Glomerular visceral epithelial cell (primary cell): Measurements from ENCODE around the gene CAMTA1.
"Not testable (repeated sequence)": the region's sequence is repeated elsewhere in the genome, so short reads cannot be mapped to it uniquely, and the experiment has no call there.

Experiments
- DNase-seq: peaks from one replicate; pipeline ENCODE4 v3.0.0-alpha.2; 2016; ENCODE audit errors: extremely low spot score

The CAMTA1 gene

DNA sequence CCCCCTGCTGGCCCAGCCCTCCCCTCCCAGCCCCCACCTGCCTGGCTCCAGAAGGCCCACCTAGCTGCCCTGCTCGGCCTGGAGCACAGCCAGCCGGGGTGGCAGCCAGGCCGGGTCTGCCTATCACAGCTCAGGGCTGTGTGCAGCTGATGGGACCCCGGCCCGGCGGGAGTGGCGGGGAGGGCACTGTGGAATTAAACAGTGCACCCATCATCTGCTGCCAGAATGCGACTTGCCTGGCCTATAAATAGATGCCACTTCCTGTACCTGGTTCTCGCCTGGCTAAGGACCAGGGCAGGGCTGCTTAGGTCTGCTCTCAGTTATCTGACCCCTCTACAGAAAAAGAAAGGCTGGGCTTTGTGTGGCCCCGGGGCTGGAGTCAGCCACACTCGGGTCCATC is 887.6 kb downstream of the CAMTA1 start:
- no peak for DNase-seq

DNA sequence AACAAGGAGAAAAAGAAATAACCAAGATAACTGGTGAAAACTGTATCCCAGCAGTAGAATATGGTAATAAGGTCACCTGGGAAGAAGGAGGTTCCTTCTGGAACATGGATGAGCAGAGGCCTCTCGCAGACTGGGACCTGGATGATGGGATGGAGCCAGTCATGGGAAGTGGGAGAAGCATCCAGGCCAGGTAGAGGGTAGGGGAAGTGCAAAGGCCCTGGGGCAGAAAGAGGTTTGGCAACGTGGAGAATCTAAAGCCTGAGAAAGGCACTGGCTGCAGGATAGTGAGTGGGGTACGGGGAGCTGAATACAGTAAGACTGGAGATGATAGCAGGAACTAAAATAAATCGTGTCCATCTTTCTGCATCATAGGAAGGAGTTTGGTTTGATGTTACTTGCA is 889.7 kb downstream of the CAMTA1 start:
- no peak for DNase-seq

DNA sequence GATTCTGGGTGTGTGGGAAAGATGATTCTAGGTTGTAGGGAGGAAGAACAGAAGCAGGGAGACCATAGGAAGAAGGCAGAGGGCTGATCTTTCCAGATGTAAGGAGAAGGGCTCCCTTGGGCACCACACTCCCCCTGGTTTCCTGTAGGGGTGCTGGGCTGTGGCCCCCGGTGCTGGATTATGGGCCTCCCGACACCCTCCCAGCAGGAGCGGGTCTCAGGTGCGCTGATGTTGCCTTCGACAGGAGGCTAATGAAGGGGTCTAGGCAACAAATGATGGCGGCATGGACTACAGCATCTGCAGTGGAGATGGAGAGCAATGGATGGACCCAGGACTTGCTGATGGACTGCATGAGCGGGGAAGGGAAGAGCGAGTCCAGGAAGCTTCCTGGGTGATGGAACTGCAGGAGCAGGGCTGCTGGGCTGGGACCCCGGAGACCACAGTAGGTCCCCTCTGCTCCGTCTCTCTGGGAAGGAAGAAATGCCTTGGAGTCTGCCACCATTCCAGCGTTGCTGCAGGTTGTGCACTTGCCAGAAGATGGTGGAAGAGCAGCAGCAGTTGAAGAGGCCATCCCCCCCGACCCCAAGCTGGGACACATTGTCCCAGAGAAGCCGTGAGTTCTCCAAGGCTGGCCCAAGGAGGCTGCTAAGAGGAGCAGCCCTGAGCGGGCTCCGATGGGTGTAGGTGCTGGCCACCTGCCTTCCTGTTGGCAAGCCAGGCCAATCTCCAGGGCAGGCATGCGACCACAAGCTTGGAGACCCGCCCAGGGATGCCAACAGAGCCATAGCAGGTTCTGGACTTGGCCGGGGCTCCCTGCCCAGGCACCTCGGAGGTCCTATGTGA is 890.4 kb downstream of the CAMTA1 start:
- no peak for DNase-seq

GRCh38 chr1:7676274-7676945 is 891.2 kb downstream of the CAMTA1 start:
- no peak for DNase-seq

GRCh38 chr1:7677111-7677510 is 891.9 kb downstream of the CAMTA1 start:
- DNase-seq: no peak

GRCh38 chr1:7677815-7678214 is 892.6 kb downstream of the CAMTA1 start:
- DNase-seq: no peak

DNA sequence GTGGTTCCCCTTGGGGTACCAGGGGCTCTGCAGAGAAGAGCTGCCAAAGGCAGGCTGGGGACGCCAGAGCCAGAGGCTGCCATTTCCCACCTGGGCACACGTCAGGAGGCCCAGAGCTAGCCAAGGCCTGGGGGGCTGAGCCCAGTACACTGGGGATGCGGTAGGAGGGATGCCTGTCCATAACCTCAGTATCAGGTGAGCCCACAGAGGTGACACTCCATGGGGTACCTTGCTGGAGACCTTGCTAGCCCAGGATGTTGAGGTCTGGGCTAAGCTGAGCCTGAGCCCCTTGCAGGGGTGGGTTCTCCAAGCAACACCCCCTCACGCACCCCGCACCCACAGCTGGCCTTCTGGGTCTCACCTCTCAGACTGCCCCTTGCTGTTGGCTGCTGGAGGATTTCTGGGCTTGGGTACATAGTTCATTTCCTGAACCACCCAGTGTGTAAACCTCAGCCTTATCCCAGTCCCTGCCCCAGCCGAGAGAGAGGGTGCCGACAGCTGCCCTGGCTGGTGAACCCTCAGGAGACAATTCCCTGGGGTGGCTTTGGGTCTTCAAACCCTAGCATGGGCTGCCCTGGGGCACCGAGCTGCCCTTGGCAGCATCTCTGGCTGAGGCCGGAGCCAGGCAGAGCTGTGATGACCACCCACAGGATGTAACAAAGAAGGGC is 893.4 kb downstream of the CAMTA1 start:
- DNase-seq: no peak

DNA sequence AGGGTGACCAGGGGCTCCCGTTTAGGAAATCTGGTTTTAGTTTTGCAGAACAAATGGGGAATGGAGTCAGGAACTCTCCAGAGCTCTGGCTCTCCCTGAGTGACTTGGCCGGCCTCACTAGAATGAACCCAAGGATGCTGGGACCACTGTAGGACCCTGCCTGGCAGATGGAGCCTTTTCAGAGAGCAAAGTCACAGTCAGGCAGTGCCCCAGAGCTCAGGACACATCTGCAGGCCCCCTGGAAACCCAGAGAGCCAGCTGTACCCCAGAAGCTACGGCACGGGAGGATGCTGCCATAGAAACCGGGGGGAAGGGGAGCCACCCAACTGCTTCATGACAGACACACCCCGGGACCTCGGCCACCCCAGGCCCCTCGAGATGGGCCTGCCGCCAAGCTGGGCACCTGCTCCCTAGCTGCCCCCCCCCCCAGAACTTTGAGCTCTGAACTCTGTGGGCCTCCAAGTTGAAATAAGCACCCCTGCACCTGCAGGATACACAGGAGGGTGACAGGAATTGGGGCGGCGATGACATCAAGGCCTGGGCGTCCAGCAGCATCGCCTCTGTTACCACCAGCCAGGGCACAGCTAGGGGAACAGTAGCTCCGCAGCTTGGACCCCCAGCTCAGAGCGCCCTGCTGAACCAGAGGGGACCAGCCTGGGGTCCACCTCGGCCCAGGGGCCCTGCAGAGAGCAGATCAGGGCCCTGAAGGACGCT is 894.1 kb downstream of the CAMTA1 start:
- no peak for DNase-seq

GRCh38 chr1:7679873-7680206 is 894.6 kb downstream of the CAMTA1 start:
- no peak for DNase-seq

DNA sequence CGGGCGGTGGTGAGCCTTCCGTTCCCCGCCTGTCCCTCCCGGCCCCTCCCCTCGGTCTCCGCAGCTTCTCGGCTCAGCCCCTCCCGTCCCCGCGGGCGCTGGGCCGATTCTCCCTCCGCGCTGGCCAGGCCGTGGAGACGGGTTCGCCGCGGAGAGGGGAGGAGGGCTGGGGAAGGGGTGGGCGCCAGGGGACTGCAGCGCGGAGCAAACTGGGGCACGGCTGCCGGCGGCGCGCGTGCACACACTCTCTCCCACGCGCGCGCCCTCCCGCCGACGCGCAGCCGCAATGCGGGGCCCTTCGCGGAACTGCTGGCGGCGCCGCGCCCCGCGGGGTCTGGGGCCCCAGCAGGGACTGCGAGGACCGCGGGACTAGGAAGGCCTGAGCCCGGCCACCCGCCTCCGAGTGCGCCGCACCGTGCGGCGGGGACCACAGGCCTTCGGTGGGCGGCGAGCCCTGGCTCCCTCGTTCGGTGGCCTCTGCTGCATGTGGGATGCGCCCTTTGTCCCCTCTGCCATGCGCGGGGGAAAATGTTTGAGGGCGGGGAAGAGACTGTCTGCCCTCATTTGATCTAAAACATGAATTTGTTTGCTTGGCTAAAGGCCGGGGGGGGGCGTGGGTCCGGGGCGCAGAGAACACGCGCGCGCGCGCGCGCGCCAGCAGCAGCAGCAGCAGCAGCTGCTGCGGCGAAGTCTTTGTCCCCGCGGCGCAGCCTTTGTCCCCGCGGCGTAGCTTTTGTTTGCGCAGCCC is 895.1 kb downstream of the CAMTA1 start:
- DNase-seq: peak; percentile 45

DNA sequence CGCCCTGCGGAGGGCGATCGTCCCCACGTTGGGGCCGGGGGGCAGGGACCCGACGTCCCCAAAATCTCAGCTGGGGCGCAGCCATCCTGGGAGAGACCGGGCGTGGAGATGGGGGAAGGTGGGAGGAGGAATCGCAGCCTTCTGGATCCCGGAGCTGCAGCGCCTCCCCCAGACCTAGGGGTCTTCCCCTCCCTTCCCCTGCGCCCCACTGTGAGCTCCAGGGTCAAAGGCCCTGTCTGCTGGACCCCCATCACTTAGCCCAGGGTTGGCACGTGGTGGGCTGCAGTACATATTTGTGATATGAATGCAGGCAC is 895.7 kb downstream of the CAMTA1 start:
- no peak for DNase-seq

DNA sequence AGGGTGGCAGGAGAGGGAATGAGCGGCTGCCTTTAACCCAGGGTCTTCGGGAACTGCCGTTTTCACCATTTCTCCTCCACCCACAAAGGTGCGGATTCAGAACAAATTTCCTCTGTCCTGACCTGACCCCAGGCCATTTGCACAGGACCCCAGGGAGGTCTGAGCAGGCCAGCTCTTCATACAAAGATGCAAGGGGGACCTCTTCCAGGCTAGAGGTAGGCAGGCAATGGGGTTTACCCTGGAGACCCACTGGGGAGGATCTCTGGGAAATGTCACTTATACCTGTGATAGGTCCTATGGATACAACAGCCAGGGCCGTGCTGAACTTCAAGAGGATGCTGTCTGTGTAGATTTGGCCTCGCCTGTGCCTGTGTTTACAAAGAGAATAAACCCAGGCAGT is 896.1 kb downstream of the CAMTA1 start:
- no peak for DNase-seq

DNA sequence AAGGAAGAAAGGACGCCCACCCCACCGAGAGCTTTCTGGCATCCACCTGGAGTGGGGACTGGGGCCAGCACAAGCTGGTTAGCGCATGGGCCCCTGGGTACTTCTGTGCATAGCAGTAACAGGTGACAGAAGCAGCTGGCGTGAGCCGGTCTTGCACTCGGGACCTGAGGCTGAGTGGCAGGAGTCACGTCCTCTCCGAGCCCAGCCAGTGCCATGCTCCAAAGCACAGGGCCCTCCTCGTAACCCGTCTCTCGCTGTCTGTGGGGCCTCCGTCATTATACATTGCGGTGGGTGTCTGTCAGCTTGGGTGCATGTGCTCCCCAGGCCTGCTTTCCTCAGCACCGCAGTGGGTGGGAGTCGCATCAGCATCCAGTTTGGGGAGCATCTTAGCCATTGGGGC is 898.3 kb downstream of the CAMTA1 start:
- no peak for DNase-seq

DNA sequence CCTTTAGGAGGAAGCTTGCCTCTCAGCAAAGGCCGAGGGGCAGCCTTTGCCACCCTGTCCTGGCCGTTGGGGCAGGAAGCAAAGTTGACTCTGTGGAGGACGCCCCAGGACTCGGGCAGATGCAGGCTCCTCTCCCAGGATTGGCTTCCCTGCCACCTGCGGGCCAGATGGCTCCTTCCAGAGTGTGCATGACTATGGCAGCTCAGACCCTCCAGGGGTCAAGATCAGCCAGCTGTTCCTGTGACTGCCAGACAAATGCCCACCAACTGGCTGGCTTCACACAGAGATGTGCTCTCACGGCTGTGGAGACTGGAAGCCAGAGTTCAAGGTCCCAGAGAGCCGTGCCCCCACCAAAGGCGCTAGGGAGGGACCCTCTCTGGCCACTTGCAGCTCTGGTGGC is 898.9 kb downstream of the CAMTA1 start:
- no peak for DNase-seq

- no peak for DNase-seq
Measured at GRCh38 chr1:7684861-7685635, 899.8 kb downstream of the CAMTA1 start.

DNA sequence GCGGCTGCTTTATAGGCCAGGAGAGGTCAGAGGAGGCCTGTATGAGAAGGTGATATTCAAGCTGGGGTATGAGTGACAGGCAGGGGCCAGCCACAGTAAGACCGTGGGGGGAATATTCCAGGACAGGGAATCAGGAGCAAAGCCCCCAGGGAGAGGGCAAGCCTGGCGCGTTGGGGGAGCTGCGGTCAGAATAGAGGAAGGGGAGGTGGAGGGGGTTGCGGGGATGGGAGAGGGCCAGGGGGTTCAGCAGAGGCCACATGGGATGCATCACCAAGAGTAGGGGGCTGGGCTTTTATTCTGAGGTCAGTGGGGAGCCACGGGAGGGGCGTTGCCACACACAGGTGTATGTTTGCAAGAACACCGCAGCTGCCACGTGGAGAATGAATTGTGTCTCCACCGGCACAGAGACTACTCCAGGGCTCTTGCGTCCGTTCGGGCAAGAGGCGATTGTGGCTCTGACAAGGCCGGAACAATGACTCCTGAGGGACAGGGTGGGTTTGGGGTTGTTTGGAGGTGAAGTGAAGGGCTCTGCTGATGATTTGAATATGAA is 901.1 kb downstream of the CAMTA1 start:
- no peak for DNase-seq

DNA sequence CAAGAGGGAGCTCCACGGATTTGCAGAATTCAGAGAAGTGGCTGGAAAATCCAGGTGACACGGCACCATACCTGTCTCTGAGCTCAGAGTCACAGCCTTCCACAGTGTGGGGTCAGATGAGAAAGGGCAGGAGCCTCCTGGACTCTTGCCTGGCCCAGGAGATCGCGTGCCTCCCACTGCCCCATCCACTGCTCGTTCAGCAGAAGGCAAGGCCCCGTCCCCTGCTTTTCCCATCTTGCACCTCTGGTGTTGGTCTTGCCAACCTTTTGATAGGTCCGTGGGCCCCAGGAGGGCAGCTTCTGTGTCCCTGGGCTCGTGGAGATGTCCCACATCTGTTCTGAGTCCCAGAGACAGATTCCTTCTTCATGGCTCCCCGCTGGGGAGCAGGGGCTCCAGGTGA is 902.2 kb downstream of the CAMTA1 start:
- no peak for DNase-seq

- DNase-seq: no peak
Measured at GRCh38 chr1:7688659-7689058, 903.4 kb downstream of the CAMTA1 start.

DNA sequence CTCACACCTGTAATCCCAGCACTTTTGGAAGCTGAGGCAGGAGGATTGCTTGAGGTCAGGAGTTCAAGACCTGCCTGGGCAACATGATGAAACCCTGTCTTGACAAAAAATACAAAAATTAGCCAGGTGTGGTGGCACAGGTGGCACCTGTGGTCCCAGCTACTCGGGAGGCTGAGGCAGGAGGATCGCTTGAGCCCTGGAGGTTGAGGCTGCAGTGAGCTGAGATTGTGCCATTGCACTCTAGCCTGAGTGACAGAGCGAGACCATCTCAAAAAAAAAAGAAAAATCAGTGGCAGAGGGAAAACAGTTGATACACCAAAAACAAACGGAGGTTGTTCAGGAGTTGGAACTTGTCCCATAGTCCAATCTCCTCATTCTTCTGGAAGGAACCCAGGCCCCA is 904.1 kb downstream of the CAMTA1 start:
- not testable (repeated sequence) for DNase-seq

DNA sequence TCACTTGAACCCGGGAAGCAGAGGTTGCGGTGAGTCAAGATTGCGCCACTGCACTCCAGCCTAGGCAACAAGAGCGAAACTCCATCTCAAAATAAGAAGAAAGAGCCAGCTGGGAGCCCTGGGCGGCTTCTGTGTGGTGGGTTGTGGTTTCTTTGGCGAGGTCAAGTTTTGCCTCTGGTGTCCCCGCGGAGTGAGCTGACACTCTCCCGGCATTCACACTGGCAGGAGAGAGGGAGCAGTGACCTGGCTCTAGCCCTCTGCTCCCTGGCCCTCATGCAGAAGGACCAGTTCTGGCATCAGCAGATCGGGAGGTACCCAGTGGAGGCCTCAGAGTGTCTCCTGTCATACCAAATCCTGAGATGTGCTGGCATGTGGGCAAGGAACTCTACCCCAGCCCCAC is 904.8 kb downstream of the CAMTA1 start:
- DNase-seq: no peak
